Right lung (tissue), 5 donors: Measurements from ENCODE around the gene CIITA. TPM values are rescaled to one million over a fixed set of nuclear protein-coding genes. Genes with fewer than 3 reads are reported as not detected.

Source experiments
- DNase-seq, 2 donors: peaks; one replicate each; pipeline ENCODE4 v3.0.0-alpha.2; 2013
- polyA plus RNA-seq, 5 donors: library from polyadenylated mRNA; unstranded; fragments of 120-200 nt; gene quantifications; one replicate each; pipeline versions ENCODE4 v1.2.1 to v1.2.3, GENCODE V29; 2013; ENCODE audit warnings: inconsistent platforms in 1 of 5, low replicate concordance in 1 of 5; ENCODE audit not compliant: insufficient read length in 5 of 5, insufficient read depth in 1 of 5

Gene CIITA
- polyA plus RNA-seq, 5 donors, result 2.4 to 5.7 (median 4.5) TPM

GRCh38 chr16:10878328-10878643 is 1.3 kb downstream of the CIITA start:
- no peak for DNase-seq

- no peak for DNase-seq
Observed at GRCh38 chr16:10878644-10879501, 1.9 kb downstream of the CIITA start.

GRCh38 chr16:10879681-10880589 is 2.9 kb downstream of the CIITA start:
- no peak for DNase-seq

GRCh38 chr16:10880594-10881452 is 3.8 kb downstream of the CIITA start:
- DNase-seq, result no peak

- no peak for DNase-seq
Observed at GRCh38 chr16:10881479-10882030, 4.6 kb downstream of the CIITA start.

GRCh38 chr16:10883004-10883403 is 6.0 kb downstream of the CIITA start:
- DNase-seq, result no peak

- DNase-seq, result no peak
Observed at GRCh38 chr16:10885246-10885645, 8.2 kb downstream of the CIITA start.

- no peak for DNase-seq
Observed at GRCh38 chr16:10888320-10888937, 11.4 kb downstream of the CIITA start.

GRCh38 chr16:10889855-10890254 is 12.9 kb downstream of the CIITA start:
- DNase-seq, result no peak

- DNase-seq, result no peak
Observed at GRCh38 chr16:10892782-10893318, 15.8 kb downstream of the CIITA start.

- no peak for DNase-seq
Observed at GRCh38 chr16:10895053-10895946, 18.3 kb downstream of the CIITA start.

- no peak for DNase-seq
Observed at GRCh38 chr16:10896165-10896564, 19.2 kb downstream of the CIITA start.

- DNase-seq, result no peak
Observed at GRCh38 chr16:10896723-10897122, 19.7 kb downstream of the CIITA start.

- DNase-seq, result no peak
Observed at GRCh38 chr16:10897134-10897533, 20.1 kb downstream of the CIITA start.

GRCh38 chr16:10902999-10903398 is 26.0 kb downstream of the CIITA start:
- no peak for DNase-seq

GRCh38 chr16:10906482-10906881 is 29.5 kb downstream of the CIITA start:
- no peak for DNase-seq

- peak; percentile 48 to 55 for DNase-seq
Observed at GRCh38 chr16:10906914-10907756, 30.1 kb downstream of the CIITA start.

GRCh38 chr16:10907757-10908045 is 30.7 kb downstream of the CIITA start:
- DNase-seq, result no peak

- DNase-seq, result no peak
Observed at GRCh38 chr16:10911267-10911666, 34.3 kb downstream of the CIITA start.
